Prostate gland (tissue), 2 donors: ENCODE results near the gene FAM180A. TPM values are rescaled to one million over a fixed set of nuclear protein-coding genes. Genes with fewer than 3 reads are reported as not detected.
"Not testable (repeated sequence)": the region's sequence is repeated elsewhere in the genome, so short reads cannot be mapped to it uniquely, and the experiment has no call there.

Experiments
- DNase-seq: peaks from one replicate; pipeline ENCODE4 v3.0.0-alpha.2; 2019; ENCODE audit warnings: low spot score
- H3K27ac ChIP-seq, 2 donors: fragments of 200-600 bp; sonication (generic); 2 replicates each; pipeline ENCODE4 v1.5.1; 2017 to 2019
- H3K27me3 ChIP-seq: fragments of 200-600 bp; sonication (generic); replicated peaks from 2 replicates; pipeline ENCODE4 v1.5.1; 2019; ENCODE audit not compliant: insufficient read depth
- H3K36me3 ChIP-seq, 2 donors: fragments of 200-600 bp; sonication (generic); 1 replicate in 1 of 2; 2 replicates in 1 of 2; pipeline versions ENCODE4 v1.5.1 to v1.8.1; 2017 to 2019
- H3K4me1 ChIP-seq: fragments of 200-600 bp; sonication (generic); replicated peaks from 2 replicates; pipeline ENCODE4 v1.5.1; 2019
- H3K4me3 ChIP-seq, 2 donors: fragments of 200-600 bp; sonication (generic); 2 replicates each; pipeline ENCODE4 v1.5.1; 2017 to 2019
- H3K9me3 ChIP-seq: fragments of 200-600 bp; sonication (generic); 2 replicates; pipeline ENCODE4 v1.5.1; 2017
- CTCF ChIP-seq, 4 experiments: fragments of 200-600 bp in 2 of 4; fragments of 450-650 bp in 2 of 4; sonication (generic) in 2 of 4; IDR thresholded peaks; 1 replicate in 3 of 4; 2 replicates in 1 of 4; pipeline ENCODE4 v1.5.1; 2016 to 2019; ENCODE audit warnings: antibody characterized with exemption in 4 of 4, mild to moderate bottlenecking in 2 of 4, moderate library complexity in 2 of 4
- POLR2A ChIP-seq: fragments of 450-650 bp; IDR thresholded peaks from one replicate; pipeline ENCODE4 v1.6.1; 2016; ENCODE audit warnings: antibody characterized with exemption, mild to moderate bottlenecking
- POLR2AphosphoS5 ChIP-seq: sonication (generic); formaldehyde crosslinking; IDR thresholded peaks from one replicate; pipeline ENCODE4 v1.6.1; 2017; ENCODE audit warnings: antibody characterized with exemption
- WGBS: methylation state at CpG from one replicate; pipeline ENCODE4 v1.1.5; 2018; 5-methylcytosine and 5-hydroxymethylcytosine counted together
- intact Hi-C: fragments of 100-400 bp; cut with DNase I; formaldehyde crosslinking; loops from one replicate; pipeline ENCODE4 v1.14.2; 2022
- total RNA-seq, 2 donors: library from RNA; depleted of rRNA; stranded (reverse); fragments of >200 nt; gene quantifications; one replicate each; pipeline ENCODE4 v1.1.0, GENCODE V29; 2016

FAM180A gene
- total RNA-seq, 2 donors from 2014 or later = 0.77 to 6.9 TPM

GRCh38 chr7:135741905-135742304 is 6.7 kb downstream of the FAM180A start:
- H3K27me3 ChIP-seq = no peaks in the 10 kb centered on the region
- TF ChIP-seq POLR2AphosphoS5 (no peak), CTCF (IDR thresholded peaks at IDR 0.05) (no peak), POLR2A (no peak)
- DNase-seq = no peak
- H3K4me3 ChIP-seq = no peak overlapping the region
- intact Hi-C loops = no loop called here
- H3K4me1 ChIP-seq = no peaks in the 10 kb centered on the region
- no peak overlapping the region for H3K27ac ChIP-seq
- 51% methylated on average over 2 of the region's 2 CpGs for WGBS
- no peaks in the 10 kb centered on the region for H3K9me3 ChIP-seq
- H3K36me3 ChIP-seq = no peaks in the 10 kb centered on the region

GRCh38 chr7:135740889-135741288 is 7.7 kb downstream of the FAM180A start:
- H3K36me3 ChIP-seq = no peaks in the 10 kb centered on the region
- DNase-seq = no peak
- TF ChIP-seq POLR2A (no peak), POLR2AphosphoS5 (no peak), CTCF (IDR thresholded peaks at IDR 0.05) (no peak)
- no peaks in the 10 kb centered on the region for H3K9me3 ChIP-seq
- no peaks in the 10 kb centered on the region for H3K4me1 ChIP-seq
- 93% methylated on average over 3 of the region's 3 CpGs for WGBS
- no peak overlapping the region for H3K4me3 ChIP-seq
- H3K27ac ChIP-seq = no peak overlapping the region
- intact Hi-C loops = no loop called here
- H3K27me3 ChIP-seq = no peaks in the 10 kb centered on the region

GRCh38 chr7:135737306-135737647 is 11.3 kb downstream of the FAM180A start:
- H3K9me3 ChIP-seq, H3K4me1 ChIP-seq, H3K27me3 ChIP-seq, H3K4me3 ChIP-seq, DNase-seq, H3K27ac ChIP-seq, intact Hi-C loops, H3K36me3 ChIP-seq: not testable (repeated sequence)
- 94% methylated on average over 10 of the region's 10 CpGs for WGBS

GRCh38 chr7:135736586-135737305 is 11.9 kb downstream of the FAM180A start:
- Histone ChIP-seq H3K4me3 (no peak overlapping the region), H3K27me3 (no peaks in the 10 kb centered on the region), H3K27ac (no peak overlapping the region), H3K9me3 (no peaks in the 10 kb centered on the region), H3K36me3 (no peaks in the 10 kb centered on the region), H3K4me1 (no peaks in the 10 kb centered on the region)
- intact Hi-C loops = no loop called here
- no peak for DNase-seq
- TF ChIP-seq CTCF (IDR thresholded peaks at IDR 0.05) (no peak), POLR2A (no peak), POLR2AphosphoS5 (no peak)
- WGBS = 81% methylated on average over 6 of the region's 6 CpGs

- Histone ChIP-seq H3K4me1 (no peaks in the 10 kb centered on the region), H3K36me3 (no peaks in the 10 kb centered on the region), H3K27me3 (no peaks in the 10 kb centered on the region), H3K4me3 (no peak overlapping the region), H3K27ac (no peak overlapping the region), H3K9me3 (no peaks in the 10 kb centered on the region)
- no peak for DNase-seq
- intact Hi-C loops = no loop called here
- TF ChIP-seq POLR2AphosphoS5 = no peak
- WGBS = 100% methylated on average over 1 of the region's 1 CpG
Measured at GRCh38 chr7:135734343-135734689, 14.3 kb downstream of the FAM180A start.

- no peak for TF ChIP-seq POLR2AphosphoS5
- no peak for TF ChIP-seq POLR2A
- TF ChIP-seq CTCF (IDR thresholded peaks at IDR 0.05) = no peak
- WGBS = 94% methylated on average over 21 of the region's 21 CpGs
- intact Hi-C loops = no loop called here
- DNase-seq = no peak
- Histone ChIP-seq H3K4me1 (no peaks in the 10 kb centered on the region), H3K36me3 (no peaks in the 10 kb centered on the region), H3K9me3 (no peaks in the 10 kb centered on the region), H3K4me3 (no peak overlapping the region), H3K27ac (no peak overlapping the region), H3K27me3 (no peaks in the 10 kb centered on the region)
Measured at GRCh38 chr7:135733603-135734342, 14.8 kb downstream of the FAM180A start.
